HG03520 (cell line): ENCODE results near the gene DDX4.
"Not testable (repeated sequence)": the region's sequence is repeated elsewhere in the genome, so short reads cannot be mapped to it uniquely, and the experiment has no call there.

Experiments used
- ATAC-seq: cut with Tn5 transposase; IDR thresholded peaks from one replicate; pipeline ENCODE4 v1.9.1; 2021; ENCODE audit warnings: mild to moderate bottlenecking, moderate library complexity; ENCODE audit not compliant: unreplicated experiment

DDX4 gene

GRCh38 chr5:55737793-55738192, at the start of gene DDX4:
TSS of gene DDX4 (plus strand) at chr5:55738061. CDS start at chr5:55738964, 903 bp downstream.
- ATAC-seq: no peak

- no peak for ATAC-seq
These were observed 46.4 kb upstream of the DDX4 start for GRCh38 chr5:55691265-55692105.

- no peak for ATAC-seq
These were observed 45.8 kb upstream of the DDX4 start for GRCh38 chr5:55692106-55692417.

GRCh38 chr5:55692509-55692908, 45.4 kb upstream of the DDX4 start:
- no peak for ATAC-seq

- ATAC-seq: no peak
These were observed 43.6 kb upstream of the DDX4 start for GRCh38 chr5:55694152-55694830.

- not testable (repeated sequence) for ATAC-seq
These were observed 41.2 kb upstream of the DDX4 start for GRCh38 chr5:55696704-55697103.

GRCh38 chr5:55699041-55699688, 38.7 kb upstream of the DDX4 start:
- ATAC-seq: peak; percentile 64

- ATAC-seq: no peak
These were observed 37.1 kb upstream of the DDX4 start for GRCh38 chr5:55700745-55701144.

- no peak for ATAC-seq
These were observed 36.3 kb upstream of the DDX4 start for GRCh38 chr5:55701462-55702103.

- ATAC-seq: no peak
These were observed 35.1 kb upstream of the DDX4 start for GRCh38 chr5:55702598-55703345.

GRCh38 chr5:55706230-55706629, 31.6 kb upstream of the DDX4 start:
- no peak for ATAC-seq

GRCh38 chr5:55708732-55709131, 29.1 kb upstream of the DDX4 start:
- no peak for ATAC-seq

GRCh38 chr5:55711507-55712022, 26.3 kb upstream of the DDX4 start:
- no peak for ATAC-seq

- ATAC-seq: peak; percentile 99
These were observed 25.6 kb upstream of the DDX4 start, which contains the start of gene SLC38A9 for GRCh38 chr5:55712023-55712859. TSS of gene SLC38A9 (minus strand) at chr5:55712324. CDS start at chr5:55697958, 14,366 bp downstream.

- ATAC-seq: no peak
These were observed 24.0 kb upstream of the DDX4 start for GRCh38 chr5:55713871-55714270.

- no peak for ATAC-seq
These were observed 23.5 kb upstream of the DDX4 start for GRCh38 chr5:55714339-55714738.

GRCh38 chr5:55714749-55715148, 23.1 kb upstream of the DDX4 start:
- ATAC-seq: no peak

- no peak for ATAC-seq
These were observed 22.3 kb upstream of the DDX4 start for GRCh38 chr5:55715519-55716078.

GRCh38 chr5:55719026-55719425, 18.8 kb upstream of the DDX4 start:
- ATAC-seq: not testable (repeated sequence)
